Esophagus (tissue), 2 donors: ENCODE results near the gene KCTD10. TPM values are rescaled to one million over a fixed set of nuclear protein-coding genes. Genes with fewer than 3 reads are reported as not detected.

Source experiments
- H3K27ac ChIP-seq, 2 donors: one replicate each; pipeline ENCODE4 v1.5.1; 2013; ENCODE audit warnings: low read depth in 2 of 2, mild to moderate bottlenecking in 2 of 2, inconsistent platforms in 1 of 2, low read length in 1 of 2, moderate library complexity in 1 of 2
- H3K27me3 ChIP-seq, 2 donors: one replicate each; pipeline ENCODE4 v1.6.1; 2013; ENCODE audit warnings: low read length in 2 of 2, control low read depth in 1 of 2, mild to moderate bottlenecking in 1 of 2; ENCODE audit not compliant: insufficient read depth in 2 of 2, control insufficient read depth in 1 of 2
- H3K36me3 ChIP-seq, 2 donors: one replicate each; pipeline ENCODE4 v1.6.1; 2013; ENCODE audit warnings: low read length in 1 of 2; ENCODE audit not compliant: control insufficient read depth in 2 of 2, insufficient read depth in 2 of 2
- H3K4me1 ChIP-seq, 2 donors: one replicate each; pipeline ENCODE4 v1.6.1; 2013; ENCODE audit warnings: low read length in 1 of 2; ENCODE audit not compliant: control insufficient read depth in 2 of 2, insufficient read depth in 2 of 2
- H3K4me3 ChIP-seq, 2 donors: one replicate each; pipeline ENCODE4 v1.5.1; 2013; ENCODE audit warnings: low read length in 2 of 2, mild to moderate bottlenecking in 2 of 2, low read depth in 1 of 2, moderate library complexity in 1 of 2
- H3K9me3 ChIP-seq, 2 donors: one replicate each; pipeline ENCODE4 v1.6.1; 2013; ENCODE audit warnings: mild to moderate bottlenecking in 2 of 2, low read depth in 1 of 2, low read length in 1 of 2, moderate library complexity in 1 of 2; ENCODE audit not compliant: control insufficient read depth in 2 of 2, insufficient read depth in 1 of 2
- WGBS, 2 donors: extraction: QIAGEN DNeasy Blood & Tissue Kit; methylation state at CpG; one replicate each; pipeline ENCODE4 v1.1.7; 2013; 5-methylcytosine and 5-hydroxymethylcytosine counted together
- polyA plus RNA-seq, 2 donors: library from polyadenylated mRNA; stranded (reverse); fragments of 200-250 nt; gene quantifications; one replicate each; pipeline ENCODE4 v1.2.3, GENCODE V29; 2013
- donor health status: healthy with polysubstance abuse.
- donor health status: Bipolar disorder and iron deficiency.

Gene KCTD10
- polyA plus RNA-seq, 2 donors: 15.4 to 28.2 TPM

DNA sequence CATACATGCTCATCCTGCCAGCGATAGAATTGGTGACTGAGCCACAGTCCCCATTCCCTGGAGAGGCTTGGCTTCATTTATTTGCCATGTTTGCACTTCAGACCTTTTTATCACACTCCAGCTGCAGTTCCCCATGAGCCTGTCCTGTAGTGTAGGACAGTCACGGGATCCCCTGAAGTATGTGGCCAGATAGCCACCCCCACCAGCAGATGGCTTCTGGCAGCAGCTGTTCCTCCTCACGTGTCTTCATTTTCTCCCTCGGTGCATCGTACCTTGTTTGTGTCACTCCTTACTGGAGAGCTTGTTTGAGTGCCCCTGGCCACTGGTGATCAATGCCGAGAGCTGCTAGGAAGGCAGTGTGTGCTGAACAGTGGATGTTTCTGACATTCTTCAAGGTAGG lies 40.5 kb upstream of the KCTD10 start:
- 76 to 80% methylated on average over 6 of the region's 6 CpGs for WGBS, 2 donors
- H3K36me3 ChIP-seq: peaks cover 36 to 46% of the 10 kb centered on the region in 2 donors

GRCh38 chr12:109513977-109514376 lies 36.9 kb upstream of the KCTD10 start:
- Histone ChIP-seq H3K4me1 (no peaks in the 10 kb centered on the region), H3K27ac (no peak overlapping the region), H3K9me3 (no peaks in the 10 kb centered on the region), H3K36me3 (peaks cover 32 to 49% of the 10 kb centered on the region in 2 donors), H3K27me3 (no peaks in the 10 kb centered on the region), H3K4me3 (no peak overlapping the region)
- 81 to 87% methylated on average over 4 of the region's 4 CpGs for WGBS, 2 donors

More for the DNA sequence above, 40.5 kb upstream of the KCTD10 start:
- Histone ChIP-seq H3K27me3 (no peaks in the 10 kb centered on the region), H3K9me3 (no peaks in the 10 kb centered on the region), H3K27ac (no peak overlapping the region), H3K4me1 (no peaks in the 10 kb centered on the region), H3K4me3 (no peak overlapping the region)

GRCh38 chr12:109513051-109513450 lies 36.0 kb upstream of the KCTD10 start:
- no peaks in the 10 kb centered on the region for H3K4me1 ChIP-seq
- no peaks in the 10 kb centered on the region for H3K9me3 ChIP-seq
- H3K4me3 ChIP-seq: no peak overlapping the region
- 80% methylated on average over 8 of the region's 8 CpGs for WGBS, 2 donors
- peaks cover 34 to 51% of the 10 kb centered on the region in 2 donors for H3K36me3 ChIP-seq
- no peak overlapping the region for H3K27ac ChIP-seq
- no peaks in the 10 kb centered on the region for H3K27me3 ChIP-seq

GRCh38 chr12:109512608-109513007 lies 35.5 kb upstream of the KCTD10 start:
- WGBS, 2 donors: 86 to 89% methylated on average over 1 of the region's 1 CpG
- Histone ChIP-seq H3K36me3 (peaks cover 35 to 51% of the 10 kb centered on the region in 2 donors), H3K9me3 (no peaks in the 10 kb centered on the region), H3K4me1 (no peaks in the 10 kb centered on the region), H3K27ac (no peak overlapping the region), H3K27me3 (no peaks in the 10 kb centered on the region), H3K4me3 (no peak overlapping the region)

DNA sequence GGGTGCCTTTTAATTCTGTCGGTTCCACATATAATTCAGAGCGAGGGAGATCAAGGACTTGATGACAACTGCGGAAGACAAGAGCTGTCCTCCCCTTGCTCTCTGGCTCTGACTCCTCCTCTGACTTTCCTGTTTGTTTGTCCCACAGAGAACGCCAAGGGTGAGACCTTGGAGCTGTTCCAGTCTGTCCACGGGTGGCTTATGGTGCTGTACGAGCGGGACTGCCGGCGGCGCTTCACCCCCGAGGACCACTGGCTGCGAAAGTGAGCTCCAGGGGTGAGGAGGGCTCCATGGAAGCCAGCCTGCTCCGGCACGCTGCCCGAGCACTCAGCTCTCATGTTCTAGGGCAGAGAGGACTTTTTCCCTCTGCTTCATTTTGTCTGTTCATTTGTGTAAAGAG lies 33.1 kb upstream of the KCTD10 start:
- H3K9me3 ChIP-seq: no peaks in the 10 kb centered on the region
- H3K4me3 ChIP-seq: no peak overlapping the region
- H3K4me1 ChIP-seq: no peaks in the 10 kb centered on the region
- 86 to 88% methylated on average over 15 of the region's 15 CpGs for WGBS, 2 donors
- H3K27me3 ChIP-seq: no peaks in the 10 kb centered on the region
- H3K36me3 ChIP-seq: peaks cover 32 to 48% of the 10 kb centered on the region in 2 donors
- no peak overlapping the region for H3K27ac ChIP-seq

DNA sequence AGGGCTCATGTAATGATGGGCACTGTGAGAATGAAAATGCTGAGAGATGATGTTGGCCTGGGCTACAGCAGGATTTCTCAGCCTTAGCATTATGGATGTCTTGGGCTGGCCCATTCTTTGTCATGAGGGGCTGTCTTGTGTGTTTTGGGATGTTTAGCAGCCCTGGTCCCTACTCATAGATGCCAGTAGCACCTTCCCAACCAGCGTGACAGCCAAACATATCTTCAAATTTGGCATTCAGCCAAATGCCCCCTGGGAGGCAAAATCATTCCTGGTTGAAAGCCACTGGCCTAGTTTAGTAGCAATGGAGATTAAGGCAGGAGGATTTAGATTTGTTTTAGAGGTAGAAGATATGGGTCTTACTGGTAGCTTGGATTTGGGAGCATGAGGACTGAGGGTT lies 27.0 kb upstream of the KCTD10 start:
- H3K4me3 ChIP-seq: no peak overlapping the region
- peaks cover 38 to 53% of the 10 kb centered on the region in 2 donors for H3K36me3 ChIP-seq
- no peak overlapping the region for H3K27ac ChIP-seq
- H3K4me1 ChIP-seq: no peaks in the 10 kb centered on the region
- H3K9me3 ChIP-seq: no peaks in the 10 kb centered on the region
- WGBS, 2 donors: 48 to 55% methylated on average over 1 of the region's 1 CpG
- no peaks in the 10 kb centered on the region for H3K27me3 ChIP-seq

DNA sequence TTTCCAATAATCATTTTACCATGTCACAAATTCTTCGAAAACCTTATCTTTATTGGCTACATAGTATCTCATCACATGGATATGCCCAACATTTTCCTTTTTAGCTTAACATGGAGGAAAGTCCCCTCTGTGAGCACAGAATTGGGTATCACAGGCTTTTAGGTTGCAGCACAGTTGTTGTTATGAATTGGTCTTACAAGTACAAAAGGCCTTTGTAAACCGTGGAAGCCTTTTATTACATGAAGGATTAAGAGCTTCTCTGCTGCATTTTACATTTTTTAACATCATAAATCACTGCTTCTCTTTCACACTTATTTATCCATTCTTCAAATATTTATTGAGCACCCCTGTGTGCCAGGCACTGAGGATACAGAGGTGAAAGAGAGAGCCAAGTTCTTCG lies 26.5 kb upstream of the KCTD10 start:
- Histone ChIP-seq H3K36me3 (peaks cover 38 to 53% of the 10 kb centered on the region in 2 donors), H3K9me3 (no peaks in the 10 kb centered on the region), H3K27me3 (no peaks in the 10 kb centered on the region), H3K27ac (no peak overlapping the region), H3K4me1 (no peaks in the 10 kb centered on the region), H3K4me3 (no peak overlapping the region)
- WGBS, 2 donors: 60% methylated on average over 3 of the region's 3 CpGs

- Histone ChIP-seq H3K4me3 (no peak overlapping the region), H3K27ac (no peak overlapping the region), H3K4me1 (no peaks in the 10 kb centered on the region), H3K9me3 (no peaks in the 10 kb centered on the region), H3K36me3 (peaks cover 36 to 49% of the 10 kb centered on the region in 2 donors), H3K27me3 (no peaks in the 10 kb centered on the region)
- WGBS, 2 donors: 95 to 96% methylated on average over 5 of the region's 5 CpGs
These were observed 25.2 kb upstream of the KCTD10 start for GRCh38 chr12:109502332-109502731.

DNA sequence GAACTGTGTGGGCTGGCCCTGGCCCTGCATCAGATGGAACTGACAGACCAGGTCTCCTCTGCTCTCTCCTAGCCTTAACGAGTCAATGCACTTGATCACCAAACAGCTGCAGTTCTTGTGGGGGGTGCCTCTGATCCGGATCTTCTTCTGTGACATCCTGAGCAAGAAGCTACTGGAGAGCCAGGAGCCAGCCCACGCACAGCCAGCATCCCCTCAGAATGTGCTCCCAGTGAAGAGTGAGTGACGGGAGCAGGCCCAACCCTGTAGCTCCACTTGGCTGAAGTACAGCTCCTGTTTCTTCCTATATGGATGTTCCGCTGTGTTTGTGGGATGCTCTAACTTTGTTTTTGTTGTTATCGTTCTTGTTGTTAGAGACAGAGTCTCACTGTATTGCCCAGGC lies 24.2 kb upstream of the KCTD10 start:
- Histone ChIP-seq H3K9me3 (no peaks in the 10 kb centered on the region), H3K27me3 (no peaks in the 10 kb centered on the region), H3K27ac (no peak overlapping the region), H3K4me3 (no peak overlapping the region), H3K4me1 (no peaks in the 10 kb centered on the region), H3K36me3 (peaks cover 33 to 45% of the 10 kb centered on the region in 2 donors)
- 90 to 93% methylated on average over 6 of the region's 6 CpGs for WGBS, 2 donors

DNA sequence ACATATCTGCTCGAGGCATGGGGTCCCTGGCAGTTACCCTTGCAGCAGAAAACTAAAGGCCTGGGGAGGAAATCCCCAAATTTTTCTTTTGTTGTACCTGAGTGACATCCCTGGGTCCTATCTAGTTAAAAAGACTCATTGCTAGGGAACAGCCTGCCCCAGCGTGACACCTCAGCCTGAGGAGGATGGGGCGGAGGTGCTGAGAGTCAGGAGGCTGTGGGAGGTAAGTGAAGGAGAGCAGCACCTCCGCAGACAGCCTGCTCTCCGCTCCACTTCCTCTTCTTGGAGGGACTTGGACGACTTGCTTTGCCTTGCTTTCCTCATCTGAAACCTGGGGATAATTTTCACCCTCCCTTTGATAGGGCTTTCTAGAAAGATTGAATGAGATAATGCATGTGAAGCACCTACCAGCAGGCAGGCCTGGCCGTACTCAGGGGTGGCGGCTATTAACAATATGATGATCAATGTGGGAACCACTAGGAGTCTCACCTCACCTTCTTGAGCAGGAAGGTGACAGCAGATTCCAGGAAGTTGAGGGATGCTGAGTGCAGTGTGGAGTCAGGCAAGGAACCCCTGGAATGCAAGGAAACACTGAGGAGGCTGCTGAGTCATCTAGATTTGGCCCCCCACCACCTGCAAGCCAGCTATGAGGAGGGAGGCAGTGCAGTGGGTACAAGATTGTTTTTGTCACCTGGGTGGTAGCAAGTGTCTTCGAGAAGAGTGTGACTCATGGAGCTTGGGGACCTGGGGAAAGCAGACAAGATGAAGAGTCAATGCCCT lies 23.5 kb upstream of the KCTD10 start:
- 88% methylated on average over 9 of the region's 9 CpGs for WGBS, 2 donors
- Histone ChIP-seq H3K27me3 (no peaks in the 10 kb centered on the region), H3K4me1 (no peaks in the 10 kb centered on the region), H3K27ac (no peak overlapping the region), H3K4me3 (no peak overlapping the region), H3K9me3 (no peaks in the 10 kb centered on the region), H3K36me3 (peaks cover 31 to 43% of the 10 kb centered on the region in 2 donors)
